Measurements from ENCODE around the gene WDR62. TPM values are rescaled to one million over a fixed set of nuclear protein-coding genes. Genes with fewer than 3 reads are reported as not detected.
A peak's percentile ranks its signal among the peaks of the same experiment; 100 is the strongest.

The WDR62 gene
- total and polyA plus RNA-seq, 2 of the 8 experiments (the other 6 are each of a cell fraction or from before 2014, with no cell fraction given): 28.2 to 39.5 TPM

DNA sequence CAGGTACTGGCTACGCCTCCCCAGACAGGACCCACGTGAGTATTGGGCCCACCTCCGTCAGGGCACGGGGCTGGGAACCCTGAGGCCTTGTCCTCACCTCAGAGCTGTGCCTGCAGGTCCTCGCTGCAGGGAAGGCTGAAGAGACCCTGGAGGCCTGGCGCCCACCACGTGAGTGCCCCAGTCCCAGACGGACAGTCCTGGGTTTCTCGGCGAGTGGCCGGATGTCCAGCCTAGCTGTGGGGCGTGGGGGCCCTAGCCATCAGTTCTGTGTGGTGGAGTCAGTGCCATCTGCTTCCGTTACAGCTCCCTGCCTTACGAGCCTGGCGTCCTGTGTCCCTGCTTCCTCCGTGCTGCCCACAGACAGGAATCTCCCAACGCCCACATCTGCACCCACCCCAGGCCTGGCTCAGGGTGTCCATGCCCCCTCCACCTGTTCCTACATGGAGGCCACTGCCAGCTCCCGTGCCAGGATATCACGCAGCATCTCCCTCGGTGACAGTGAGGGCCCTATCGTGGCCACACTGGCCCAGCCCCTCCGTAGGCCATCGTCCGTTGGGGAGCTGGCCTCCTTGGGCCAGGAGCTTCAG is 48.4 kb downstream of the WDR62 start:
- CTCF ChIA-PET (ENCODE audit: partially characterized antibody): interaction anchor here (1.0 kb wide), 1 partner anchor 37 kb away, joined by 4 read pairs; no protein-coding TSS in a partner anchor
- DNase-seq (ENCODE audit: low read depth in 1 of 2, low spot score in 2 of 2): no peak
- 86% methylated on average over 20 of the region's 24 CpGs; no CpG with 5 or more reads in 1 of the 2 experiments for WGBS, 2 experiments (ENCODE audit: extremely low coverage in 1 of 2, insufficient coverage in 1 of 2, insufficient read length in 1 of 2, insufficient replicate concordance in 2 of 2, low coverage in 1 of 2, low lambda C conversion rate in 2 of 2, missing lambda C conversion rate in 1 of 2)
- TF ChIP-seq TEAD4 (IDR thresholded peaks at IDR 0.05; ENCODE audit: low read depth, low read length): no peak
- TF ChIP-seq NANOG (IDR thresholded peaks at IDR 0.05; ENCODE audit: insufficient read depth, low read depth, low read length, poor library complexity, severe bottlenecking): no peak
- no peak for TF ChIP-seq TAF1 (IDR thresholded peaks at IDR 0.05; ENCODE audit: low read depth, low read length)
- no peak for TF ChIP-seq JUND (IDR thresholded peaks at IDR 0.05; ENCODE audit: low read length)
- TF ChIP-seq, protein P1, sequence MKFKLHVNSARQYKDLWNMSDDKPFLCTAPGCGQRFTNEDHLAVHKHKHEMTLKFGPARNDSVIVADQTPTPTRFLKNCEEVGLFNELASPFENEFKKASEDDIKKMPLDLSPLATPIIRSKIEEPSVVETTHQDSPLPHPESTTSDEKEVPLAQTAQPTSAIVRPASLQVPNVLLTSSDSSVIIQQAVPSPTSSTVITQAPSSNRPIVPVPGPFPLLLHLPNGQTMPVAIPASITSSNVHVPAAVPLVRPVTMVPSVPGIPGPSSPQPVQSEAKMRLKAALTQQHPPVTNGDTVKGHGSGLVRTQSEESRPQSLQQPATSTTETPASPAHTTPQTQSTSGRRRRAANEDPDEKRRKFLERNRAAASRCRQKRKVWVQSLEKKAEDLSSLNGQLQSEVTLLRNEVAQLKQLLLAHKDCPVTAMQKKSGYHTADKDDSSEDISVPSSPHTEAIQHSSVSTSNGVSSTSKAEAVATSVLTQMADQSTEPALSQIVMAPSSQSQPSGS (IDR thresholded peaks at IDR 0.05; ENCODE audit: low read length): no peak
- no peak for TF ChIP-seq RFX5 (IDR thresholded peaks at IDR 0.05; ENCODE audit: borderline replicate concordance, low read depth, low read length)
- no peak for TF ChIP-seq HDAC6 (IDR thresholded peaks at IDR 0.05; ENCODE audit: low read depth, low read length)
- TF ChIP-seq EP300 (IDR thresholded peaks at IDR 0.05; ENCODE audit: borderline replicate concordance in 1 of 2, low read depth in 2 of 2, low read length in 2 of 2): no peak
- no peak for TF ChIP-seq SAP30 (IDR thresholded peaks at IDR 0.05; ENCODE audit: insufficient read depth, insufficient replicate concordance, low read length)
- TF ChIP-seq EGR1 (IDR thresholded peaks at IDR 0.05; ENCODE audit: borderline replicate concordance, low read depth, low read length): no peak
- TF ChIP-seq ASH2L (IDR thresholded peaks at IDR 0.05; ENCODE audit: low read length): no peak

More for the DNA sequence above, 48.4 kb downstream of the WDR62 start:
- peaks cover 13 to 57% (median 45%) of the 10 kb centered on the region in 4 experiments for H3K36me3 ChIP-seq (ENCODE audit: control insufficient read depth in 2 of 4, insufficient read depth in 4 of 4, low read length in 3 of 4)
- no peak overlapping the region for H3K56ac ChIP-seq (replicated peaks; ENCODE audit: insufficient read length, low read depth, low read length)
- H3K4me3 ChIP-seq (ENCODE audit: extremely low read depth in 1 of 4, insufficient read depth in 2 of 4, low read depth in 3 of 4, low read length in 4 of 4): no peak overlapping the region
- H4K20me1 ChIP-seq (replicated peaks in 1 of 2; ENCODE audit: control insufficient read depth in 1 of 2, insufficient read depth in 2 of 2, low read length in 2 of 2): peaks cover 0 to 3% of the 10 kb centered on the region in 2 experiments
- no peak overlapping the region for H2BK12ac ChIP-seq (ENCODE audit: low read depth, low read length)
- H3K23ac ChIP-seq (ENCODE audit: insufficient read length): no peak overlapping the region
- no peaks in the 10 kb centered on the region for H3K9me3 ChIP-seq (ENCODE audit: insufficient read depth in 2 of 2, low read depth in 1 of 2, low read length in 1 of 2)
- H2BK5ac ChIP-seq (ENCODE audit: low read depth, low read length): no peak overlapping the region
- no peaks in the 10 kb centered on the region for H3K23me2 ChIP-seq (ENCODE audit: low read depth, low read length)
- H2AFZ ChIP-seq (ENCODE audit: low read length): no peak overlapping the region
- peaks cover 0 to 3% (median under 1%) of the 10 kb centered on the region in 4 experiments; a peak in 3 of 7 replicates for H3K4me1 ChIP-seq (replicated peaks in 1 of 4; ENCODE audit: control insufficient read depth in 3 of 4, insufficient read depth in 4 of 4, low read length in 3 of 4)
- no peak overlapping the region for H2AK5ac ChIP-seq (ENCODE audit: low read depth, low read length)
- no peak overlapping the region for H2BK20ac ChIP-seq (ENCODE audit: low read length)
- no peak overlapping the region for H3K18ac ChIP-seq (ENCODE audit: extremely low read depth, low read length)
- no peak overlapping the region for H2BK120ac ChIP-seq (replicated peaks; ENCODE audit: low read depth, low read length)
- no peak overlapping the region for H3K27ac ChIP-seq (ENCODE audit: low read depth, low read length)
- H4K91ac ChIP-seq (replicated peaks; ENCODE audit: insufficient read length, low read length): no peak overlapping the region
- FAIRE-seq: no peak
- H3K79me2 ChIP-seq (ENCODE audit: control insufficient read depth in 1 of 2, insufficient read depth in 2 of 2, low read length in 2 of 2): no peaks in the 10 kb centered on the region
- H2BK15ac ChIP-seq (ENCODE audit: low read length): no peak overlapping the region
- no peak overlapping the region for H3K4ac ChIP-seq (replicated peaks; ENCODE audit: insufficient read length, low read depth, low read length)
- H4K8ac ChIP-seq (ENCODE audit: extremely low read depth, insufficient read depth, low read length): peak overlapping the region; percentile 1; the same call in 1 of the 2 replicates
- no peak overlapping the region for H3K4me2 ChIP-seq (ENCODE audit: insufficient read depth in 1 of 2, low read depth in 2 of 2, low read length in 2 of 2)
- H3K14ac ChIP-seq (ENCODE audit: insufficient read length): no peak overlapping the region
- H4K5ac ChIP-seq (ENCODE audit: insufficient read length, low read depth, low read length): no peak overlapping the region
- H3K79me1 ChIP-seq (ENCODE audit: low read depth, low read length): no peaks in the 10 kb centered on the region
- H3K27me3 ChIP-seq (replicated peaks in 1 of 4; ENCODE audit: control insufficient read depth in 3 of 4, extremely low read depth in 1 of 4, insufficient read depth in 3 of 4, low read length in 3 of 4): no peaks in the 10 kb centered on the region
- no peak overlapping the region for H3K9ac ChIP-seq (replicated peaks in 1 of 4; ENCODE audit: extremely low read depth in 1 of 4, low read depth in 3 of 4, low read length in 3 of 4)
- POLR2A ChIA-PET (ENCODE audit: partially characterized antibody): interaction anchor here (1.3 to 4.4 kb wide), 6 partner anchors 8 to 49 kb away, joined by 3 to 18 read pairs (median 5); partner anchors contain the start of genes OVOL3, POLR2I, TBCB and THAP8
